Activated CD8-positive, alpha-beta memory T cell treated with anti-CD3 and anti-CD28 coated beads, Interleukin-2, amount 50 U/mL, for 1 hour (primary cell): ENCODE data around the gene PIAS1.
"Not testable (repeated sequence)": the region's sequence is repeated elsewhere in the genome, so short reads cannot be mapped to it uniquely, and the experiment has no call there.

Experiments used
- DNase-seq: peaks from one replicate; pipeline ENCODE4 v3.0.0-alpha.2; 2020; ENCODE audit errors: extremely low read depth

PIAS1 gene

GRCh38 chr15:68183616-68184315 is 129.7 kb downstream of the PIAS1 start:
- no peak for DNase-seq

- no peak for DNase-seq
These were observed 130.7 kb downstream of the PIAS1 start for GRCh38 chr15:68184616-68185480.

GRCh38 chr15:68186671-68187397 is 132.7 kb downstream of the PIAS1 start:
- DNase-seq = no peak

- DNase-seq = no peak
These were observed 133.4 kb downstream of the PIAS1 start for GRCh38 chr15:68187559-68187958.

- no peak for DNase-seq
These were observed 134.5 kb downstream of the PIAS1 start for GRCh38 chr15:68188647-68189046.

GRCh38 chr15:68190048-68190447 is 135.9 kb downstream of the PIAS1 start:
- DNase-seq = no peak

- DNase-seq = no peak
These were observed 137.4 kb downstream of the PIAS1 start for GRCh38 chr15:68191555-68191954.

GRCh38 chr15:68192117-68192516 is 138.0 kb downstream of the PIAS1 start:
- no peak for DNase-seq

- DNase-seq = no peak
These were observed 138.8 kb downstream of the PIAS1 start for GRCh38 chr15:68192804-68193486.

- DNase-seq = no peak
These were observed 141.4 kb downstream of the PIAS1 start for GRCh38 chr15:68195336-68196112.

- DNase-seq = no peak
These were observed 142.5 kb downstream of the PIAS1 start for GRCh38 chr15:68196445-68197169.

- no peak for DNase-seq
These were observed 143.0 kb downstream of the PIAS1 start for GRCh38 chr15:68197170-68197492.

- no peak for DNase-seq
These were observed 143.7 kb downstream of the PIAS1 start for GRCh38 chr15:68197661-68198437.

- no peak for DNase-seq
These were observed 145.2 kb downstream of the PIAS1 start for GRCh38 chr15:68199340-68199739.

- DNase-seq = no peak
These were observed 146.1 kb downstream of the PIAS1 start for GRCh38 chr15:68200016-68200861.

- DNase-seq = no peak
These were observed 147.2 kb downstream of the PIAS1 start for GRCh38 chr15:68201153-68201878.

- no peak for DNase-seq
These were observed 147.8 kb downstream of the PIAS1 start for GRCh38 chr15:68201879-68202261.

- DNase-seq = not testable (repeated sequence)
These were observed 148.9 kb downstream of the PIAS1 start for GRCh38 chr15:68202994-68203393.
